Mucosa of rectum (tissue), 2 donors: Measurements from ENCODE around the gene IGFBP1.

ENCODE experiments used
- H3K27ac ChIP-seq, 2 donors: one replicate each; pipeline ENCODE4 v1.7.0; 2013; ENCODE audit warnings: inconsistent platforms in 2 of 2, low read depth in 2 of 2, low read length in 2 of 2
- H3K27me3 ChIP-seq, 2 donors: one replicate each; pipeline ENCODE4 v1.7.0; 2013; ENCODE audit warnings: low read length in 2 of 2; ENCODE audit not compliant: control insufficient read depth in 2 of 2, insufficient read depth in 2 of 2
- H3K36me3 ChIP-seq, 2 donors: one replicate each; pipeline ENCODE4 v1.7.0; 2013; ENCODE audit warnings: low read length in 2 of 2; ENCODE audit not compliant: control insufficient read depth in 2 of 2, insufficient read depth in 2 of 2
- H3K4me1 ChIP-seq, 2 donors: one replicate each; pipeline ENCODE4 v1.7.0; 2013; ENCODE audit warnings: low read length in 2 of 2, mild to moderate bottlenecking in 1 of 2; ENCODE audit not compliant: control insufficient read depth in 2 of 2, insufficient read depth in 2 of 2
- H3K4me3 ChIP-seq, 2 donors: one replicate each; pipeline ENCODE4 v1.7.0; 2013; ENCODE audit warnings: low read length in 2 of 2
- H3K9ac ChIP-seq, 2 donors: one replicate each; pipeline ENCODE4 v1.7.0; 2013; ENCODE audit warnings: low read length in 2 of 2, low read depth in 1 of 2, mild to moderate bottlenecking in 1 of 2
- H3K9me3 ChIP-seq, 2 donors: one replicate each; pipeline ENCODE4 v1.7.0; 2013; ENCODE audit warnings: low read length in 2 of 2; ENCODE audit not compliant: control insufficient read depth in 2 of 2
- donor health status: healthy.
- donor health status: Normal muscosa, but diverticular disease.

The IGFBP1 gene

DNA sequence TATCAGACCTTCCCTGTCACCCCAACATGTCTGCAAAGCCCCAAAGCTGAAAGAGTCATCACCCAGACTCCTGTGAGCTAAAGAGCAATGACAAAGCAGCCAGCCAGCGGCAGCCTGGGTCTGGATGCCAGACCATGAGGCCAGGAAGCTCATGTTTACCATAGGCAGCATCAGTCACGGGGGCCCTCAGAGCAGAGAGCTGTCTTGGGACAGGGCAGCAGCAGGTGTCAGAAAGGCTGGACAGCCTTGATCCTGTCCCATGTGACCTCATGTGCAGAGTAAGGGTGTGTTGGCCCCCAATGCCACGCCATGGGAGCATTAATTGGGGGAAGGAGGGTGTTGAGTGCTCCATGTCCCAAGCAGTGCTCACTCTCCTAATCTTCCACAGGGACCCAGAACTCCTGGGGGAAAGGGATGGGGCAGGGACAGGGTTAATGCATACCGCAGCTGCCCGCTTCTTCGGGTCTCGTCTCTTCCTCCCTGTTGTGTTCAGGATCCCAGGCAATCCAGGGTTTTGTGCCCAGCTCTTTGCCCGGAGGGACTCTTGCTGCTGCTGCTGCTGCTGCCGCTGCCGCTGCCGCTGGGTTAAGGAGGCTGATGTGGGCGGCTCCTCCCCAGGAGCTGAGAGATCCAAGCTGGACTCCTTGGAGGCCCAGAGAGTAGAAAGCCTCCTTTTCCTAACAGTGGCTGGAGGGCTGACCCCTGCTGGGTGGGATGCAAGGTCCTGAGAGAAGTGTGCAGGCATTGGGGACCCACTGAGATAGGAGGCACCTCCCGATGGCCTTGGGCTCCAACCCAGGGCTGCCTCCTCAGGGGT lies 22.5 kb upstream of the IGFBP1 start:
- no peaks in the 10 kb centered on the region for H3K4me1 ChIP-seq
- H3K36me3 ChIP-seq: no peaks in the 10 kb centered on the region
- no peak overlapping the region for H3K9ac ChIP-seq
- no peak overlapping the region for H3K4me3 ChIP-seq
- H3K9me3 ChIP-seq: no peaks in the 10 kb centered on the region
- no peak overlapping the region for H3K27ac ChIP-seq
- peaks cover 0 to 3% of the 10 kb centered on the region in 2 donors for H3K27me3 ChIP-seq

DNA sequence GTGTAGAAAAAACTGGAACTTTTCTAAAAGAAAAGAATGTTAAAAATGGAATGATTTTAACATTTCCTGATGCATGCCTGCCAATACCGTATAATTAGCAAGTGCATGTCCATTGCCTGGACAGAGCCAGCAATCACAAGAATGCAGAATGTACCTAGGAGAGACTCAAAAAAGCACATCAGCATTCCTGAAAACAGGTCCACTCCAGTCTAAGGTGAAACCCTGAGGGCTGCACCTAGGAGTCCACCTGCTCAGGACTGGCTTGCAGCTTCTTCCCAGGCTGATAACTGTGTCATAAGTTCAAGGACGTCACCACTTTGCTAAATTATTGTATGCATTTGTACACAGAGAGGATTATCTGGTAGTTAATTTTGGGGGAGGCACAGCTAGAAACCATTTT lies 20.8 kb upstream of the IGFBP1 start:
- no peak overlapping the region for H3K27ac ChIP-seq
- H3K27me3 ChIP-seq: peaks cover 0 to 3% of the 10 kb centered on the region in 2 donors
- no peaks in the 10 kb centered on the region for H3K36me3 ChIP-seq
- no peak overlapping the region for H3K4me3 ChIP-seq
- H3K9ac ChIP-seq: no peak overlapping the region
- no peaks in the 10 kb centered on the region for H3K4me1 ChIP-seq
- no peaks in the 10 kb centered on the region for H3K9me3 ChIP-seq

DNA sequence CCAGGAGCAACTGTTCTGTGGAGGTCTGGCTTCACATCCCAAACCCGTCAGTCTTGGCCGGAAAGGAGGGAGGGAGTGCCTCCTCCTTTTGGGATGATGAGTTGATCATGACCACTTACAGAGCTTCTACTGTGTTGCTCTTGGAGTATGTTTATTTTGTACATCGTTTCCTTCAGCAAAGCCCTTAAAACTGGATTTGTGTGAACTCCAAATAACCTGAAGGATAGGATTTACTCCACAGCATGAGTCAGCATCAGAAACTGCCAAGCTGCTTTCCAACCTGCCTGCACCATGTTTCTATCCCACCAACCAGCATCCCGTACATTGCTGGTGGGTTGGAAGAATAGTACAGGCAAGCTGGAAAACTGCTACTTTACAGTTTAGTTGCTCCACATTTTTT lies 18.9 kb upstream of the IGFBP1 start:
- no peak overlapping the region for H3K27ac ChIP-seq
- no peaks in the 10 kb centered on the region for H3K4me1 ChIP-seq
- no peaks in the 10 kb centered on the region for H3K9me3 ChIP-seq

DNA sequence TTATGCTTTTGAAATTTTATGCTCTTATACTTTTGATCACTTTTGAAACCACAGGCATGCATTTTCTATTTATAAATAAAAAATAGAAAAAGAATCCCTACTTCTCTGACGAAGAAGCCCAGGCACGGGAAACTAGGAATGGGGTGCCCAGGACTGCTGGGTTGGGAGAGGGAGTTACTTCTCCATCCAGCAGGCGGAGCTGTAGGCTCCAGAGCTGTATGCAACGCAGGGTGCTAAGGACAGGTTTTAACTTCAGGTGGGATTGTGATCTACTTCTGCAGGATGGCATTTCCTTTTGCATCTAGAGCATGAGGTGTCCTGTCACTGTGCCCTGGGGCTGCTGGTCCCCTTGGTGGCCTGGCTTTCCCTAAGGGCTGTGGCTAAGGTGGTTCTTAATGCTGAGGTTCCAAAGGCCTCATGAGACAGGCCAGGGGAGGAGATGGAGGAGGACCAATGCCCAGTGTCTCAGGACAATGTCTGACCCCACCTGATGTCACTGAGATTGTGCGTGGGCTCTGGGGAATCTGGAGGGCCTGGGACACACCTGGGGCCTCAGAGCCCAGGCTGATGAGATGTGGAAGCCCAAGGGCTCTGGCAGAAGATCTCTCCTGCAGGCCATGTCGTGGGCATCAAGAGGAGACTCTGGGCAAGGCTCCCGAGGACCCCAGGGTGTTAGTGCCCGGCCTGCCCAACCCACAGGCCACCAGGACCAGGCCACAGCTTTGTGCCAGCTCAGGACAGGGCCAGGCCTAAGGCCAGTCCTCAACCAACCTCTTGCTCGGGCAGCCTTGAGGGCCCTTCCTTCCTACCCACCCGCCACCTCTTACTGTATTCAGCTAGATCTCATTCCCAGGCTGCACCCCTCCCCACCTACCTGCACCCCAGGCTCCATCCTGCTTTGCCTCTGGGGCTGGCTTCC lies 15.9 kb upstream of the IGFBP1 start:
- no peak overlapping the region for H3K4me3 ChIP-seq
- H3K9me3 ChIP-seq: no peaks in the 10 kb centered on the region
- no peaks in the 10 kb centered on the region for H3K27me3 ChIP-seq
- no peak overlapping the region for H3K9ac ChIP-seq
- no peaks in the 10 kb centered on the region for H3K4me1 ChIP-seq
- no peaks in the 10 kb centered on the region for H3K36me3 ChIP-seq
- H3K27ac ChIP-seq: no peak overlapping the region

More for the DNA sequence above, 18.9 kb upstream of the IGFBP1 start:
- Histone ChIP-seq H3K27me3 (peaks cover 0 to 3% of the 10 kb centered on the region in 2 donors), H3K36me3 (no peaks in the 10 kb centered on the region), H3K9ac (no peak overlapping the region), H3K4me3 (no peak overlapping the region)

DNA sequence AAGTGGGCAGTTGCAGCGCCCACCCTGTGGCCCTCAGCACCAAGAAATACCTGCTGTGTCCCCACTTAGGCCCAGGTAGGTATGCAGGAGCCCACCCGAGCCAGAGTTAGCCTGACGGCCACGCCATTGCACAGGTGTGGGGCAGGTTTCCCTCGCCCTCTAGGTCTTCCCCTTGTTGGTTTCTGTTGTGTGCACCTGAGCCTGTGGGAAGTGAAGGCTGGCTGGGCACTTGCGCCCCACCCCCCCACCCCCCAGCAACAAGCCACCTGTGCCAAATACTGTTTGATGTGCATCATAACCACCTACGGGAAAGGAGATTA lies 15.3 kb upstream of the IGFBP1 start, which contains the start of gene CCDC201:
Gene CCDC201 (minus strand): TSS at position 48 of the 320 bp plus-strand sequence. CDS start 75 bp downstream, outside the sequence.
- Histone ChIP-seq H3K27me3 (no peaks in the 10 kb centered on the region), H3K9me3 (no peaks in the 10 kb centered on the region), H3K36me3 (no peaks in the 10 kb centered on the region), H3K4me1 (no peaks in the 10 kb centered on the region), H3K9ac (no peak within 1 kb of the TSS), H3K27ac (no peak within 1 kb of the TSS), H3K4me3 (no peak within 1 kb of the TSS)

DNA sequence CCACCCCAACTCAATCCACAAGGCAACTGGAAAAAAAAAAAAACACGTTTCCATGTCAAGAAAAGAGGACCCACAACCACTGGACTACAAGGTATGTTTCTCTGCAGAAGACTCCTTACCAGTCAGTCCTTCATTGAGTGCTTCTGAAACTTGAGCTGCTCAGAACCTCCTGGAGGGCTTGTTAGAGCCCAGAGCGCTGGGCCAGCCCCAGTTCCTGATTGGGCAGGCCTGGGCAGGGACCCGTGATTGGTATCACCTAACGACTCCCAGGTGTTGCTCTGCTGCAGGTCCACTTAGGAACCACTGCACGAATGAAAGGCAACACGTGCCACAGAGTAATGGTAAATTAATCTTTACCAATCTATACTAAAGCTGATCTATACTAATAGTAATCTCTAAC lies 14.9 kb upstream of the IGFBP1 start:
- Histone ChIP-seq H3K9me3 (no peaks in the 10 kb centered on the region), H3K36me3 (no peaks in the 10 kb centered on the region), H3K4me3 (no peak overlapping the region), H3K27ac (no peak overlapping the region), H3K9ac (no peak overlapping the region), H3K27me3 (no peaks in the 10 kb centered on the region), H3K4me1 (no peaks in the 10 kb centered on the region)

DNA sequence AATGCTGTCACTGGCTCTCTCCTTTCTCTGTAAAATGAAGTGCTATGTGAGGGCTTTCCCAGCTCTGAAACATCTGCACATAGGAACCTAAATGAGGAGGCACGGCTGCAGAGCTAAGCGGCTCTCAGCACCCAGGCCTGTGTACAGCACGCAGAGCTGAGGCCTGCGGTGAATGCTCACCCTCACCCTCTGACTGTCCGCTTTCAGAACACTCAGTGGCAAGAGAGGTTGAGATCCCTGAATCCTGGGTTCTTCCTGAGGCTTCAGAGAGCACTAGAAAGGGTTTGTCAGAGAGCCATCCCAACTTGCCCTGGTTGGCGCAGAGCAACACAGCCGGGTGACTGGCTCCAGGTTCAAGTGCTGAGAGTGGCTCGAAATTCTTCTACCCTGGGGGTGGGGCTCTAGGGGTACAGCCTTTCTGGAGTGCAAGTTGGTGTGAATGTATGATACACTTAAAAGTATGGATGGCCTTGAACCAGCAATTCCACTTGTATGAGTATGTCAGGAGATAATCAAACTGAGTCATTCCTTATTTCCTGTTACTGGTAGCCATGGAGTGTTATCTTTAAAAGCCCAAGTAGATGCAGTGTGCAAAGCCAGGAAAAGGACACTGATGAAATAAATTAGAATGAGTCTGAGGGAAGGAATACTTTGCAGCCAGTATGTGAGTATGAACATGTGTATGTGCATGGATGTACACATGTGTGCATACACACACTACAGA lies 13.7 kb upstream of the IGFBP1 start:
- Histone ChIP-seq H3K27me3 (no peaks in the 10 kb centered on the region), H3K9me3 (no peaks in the 10 kb centered on the region), H3K9ac (no peak overlapping the region), H3K4me1 (no peaks in the 10 kb centered on the region), H3K27ac (no peak overlapping the region), H3K36me3 (no peaks in the 10 kb centered on the region), H3K4me3 (no peak overlapping the region)

DNA sequence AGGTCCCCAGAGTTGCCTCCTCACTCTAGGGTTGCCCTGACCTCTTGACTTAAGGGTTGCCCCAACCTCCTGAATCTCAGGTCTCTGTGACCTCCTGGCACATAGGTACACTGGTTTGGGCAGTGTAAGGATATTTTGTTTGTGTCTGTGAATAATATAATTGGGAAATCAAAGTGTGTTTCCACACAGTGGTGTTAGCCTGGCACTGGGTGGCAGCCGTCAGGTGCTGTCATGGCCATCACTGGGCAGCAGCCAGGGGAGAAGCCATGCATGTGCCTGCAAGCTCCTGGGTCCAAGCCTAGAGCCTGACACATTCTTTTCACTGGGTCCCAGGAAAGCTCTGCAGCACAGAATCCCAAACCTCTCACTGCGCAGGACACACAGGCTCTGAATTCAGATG lies 11.8 kb upstream of the IGFBP1 start:
- H3K36me3 ChIP-seq: no peaks in the 10 kb centered on the region
- H3K4me3 ChIP-seq: no peak overlapping the region
- no peak overlapping the region for H3K27ac ChIP-seq
- H3K9ac ChIP-seq: no peak overlapping the region
- no peaks in the 10 kb centered on the region for H3K4me1 ChIP-seq
- no peaks in the 10 kb centered on the region for H3K27me3 ChIP-seq
- H3K9me3 ChIP-seq: no peaks in the 10 kb centered on the region

DNA sequence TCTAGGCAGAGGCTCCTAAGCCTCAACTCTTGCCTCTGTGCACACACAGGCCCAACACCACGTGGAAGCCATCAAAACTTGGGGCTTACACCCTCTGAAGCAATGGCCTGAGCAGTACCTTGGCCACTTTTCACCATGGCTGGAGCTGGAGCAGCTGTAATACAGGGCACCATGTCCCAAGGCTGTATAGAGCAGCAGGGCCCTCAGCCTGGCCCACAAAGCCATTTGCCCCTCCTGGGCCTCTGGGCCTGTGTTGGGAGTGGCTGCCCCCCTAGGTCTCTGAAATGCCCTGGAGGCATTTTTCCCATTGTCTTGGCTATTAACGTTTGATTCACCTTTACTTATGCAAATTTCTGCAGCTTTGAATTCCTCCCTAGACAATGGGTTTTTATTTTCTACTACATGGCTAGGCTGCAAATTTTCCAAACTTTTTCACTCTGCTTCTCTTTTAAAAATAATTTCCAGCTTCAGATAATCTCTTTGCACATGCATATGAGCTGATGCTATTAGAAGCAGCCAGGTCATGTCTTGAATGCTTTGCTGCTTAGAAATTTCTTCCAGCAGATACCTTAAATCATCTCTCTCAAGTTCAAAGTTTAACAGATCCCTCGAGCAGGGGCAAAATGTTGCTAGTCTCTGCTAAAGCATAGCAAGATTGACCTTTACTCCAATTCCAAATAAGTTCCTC lies 9.7 kb upstream of the IGFBP1 start:
- Histone ChIP-seq H3K27me3 (no peaks in the 10 kb centered on the region), H3K4me3 (no peak overlapping the region), H3K9me3 (no peaks in the 10 kb centered on the region), H3K4me1 (no peaks in the 10 kb centered on the region), H3K36me3 (no peaks in the 10 kb centered on the region), H3K27ac (no peak overlapping the region), H3K9ac (no peak overlapping the region)
